ENCODE measurements around the gene RIMBP2.
"Not testable (repeated sequence)": the region's sequence is repeated elsewhere in the genome, so short reads cannot be mapped to it uniquely, and the experiment has no call there.

Gene RIMBP2

GRCh38 chr12:130590685-130591084 is 125.4 kb downstream of the RIMBP2 start:
- DNase-seq = no peak

- DNase-seq = no peak
Measured at GRCh38 chr12:130589540-130590317, 126.4 kb downstream of the RIMBP2 start.

- no peak for DNase-seq
Measured at GRCh38 chr12:130588696-130589539, 127.2 kb downstream of the RIMBP2 start.

GRCh38 chr12:130587966-130588365 is 128.1 kb downstream of the RIMBP2 start:
- DNase-seq = no peak

- not testable (repeated sequence) for DNase-seq
Measured at GRCh38 chr12:130584475-130584874, 131.6 kb downstream of the RIMBP2 start.

- no peak for DNase-seq
Measured at GRCh38 chr12:130583800-130584199, 132.3 kb downstream of the RIMBP2 start.

- DNase-seq = no peak
Measured at GRCh38 chr12:130583317-130583716, 132.8 kb downstream of the RIMBP2 start.

- DNase-seq = no peak
Measured at GRCh38 chr12:130582286-130582685, 133.8 kb downstream of the RIMBP2 start.

GRCh38 chr12:130581782-130582181 is 134.3 kb downstream of the RIMBP2 start:
- DNase-seq = no peak

- DNase-seq = no peak
Measured at GRCh38 chr12:130579231-130579630, 136.9 kb downstream of the RIMBP2 start.

- DNase-seq = no peak
Measured at GRCh38 chr12:130577351-130577750, 138.7 kb downstream of the RIMBP2 start.

GRCh38 chr12:130576371-130576816 is 139.7 kb downstream of the RIMBP2 start:
- DNase-seq = no peak

GRCh38 chr12:130574402-130574801 is 141.7 kb downstream of the RIMBP2 start:
- DNase-seq = no peak

GRCh38 chr12:130573766-130574165 is 142.3 kb downstream of the RIMBP2 start:
- no peak for DNase-seq

- DNase-seq = no peak
Measured at GRCh38 chr12:130573235-130573634, 142.9 kb downstream of the RIMBP2 start.

- no peak for DNase-seq
Measured at GRCh38 chr12:130572553-130572952, 143.5 kb downstream of the RIMBP2 start.

GRCh38 chr12:130571734-130572133 is 144.4 kb downstream of the RIMBP2 start:
- no peak for DNase-seq

GRCh38 chr12:130571089-130571488 is 145.0 kb downstream of the RIMBP2 start:
- DNase-seq = no peak

- DNase-seq = no peak
Measured at GRCh38 chr12:130569521-130569920, 146.6 kb downstream of the RIMBP2 start.

- no peak for DNase-seq
Measured at GRCh38 chr12:130568501-130568900, 147.6 kb downstream of the RIMBP2 start.

GRCh38 chr12:130568041-130568440 is 148.1 kb downstream of the RIMBP2 start:
- DNase-seq = no peak

- DNase-seq = no peak
Measured at GRCh38 chr12:130566446-130567155, 149.5 kb downstream of the RIMBP2 start.

- no peak for DNase-seq
Measured at GRCh38 chr12:130565189-130565588, 150.9 kb downstream of the RIMBP2 start.
